D721Med (cell line): Measurements from ENCODE around the gene TMEM178B.

Experiments used
- DNase-seq: peaks from one replicate; pipeline ENCODE4 v3.0.0; 2011; ENCODE audit warnings: low spot score; ENCODE audit not compliant: insufficient read length
- FAIRE-seq: peaks from 2 replicates; lab custom pipeline; 2011; peaks lifted over from hg19 to GRCh38; lab: Jason Lieb, UNC
- TF ChIP-seq, protein P1 (sequence below): IDR thresholded peaks from 2 replicates; pipeline ENCODE4 v1.5.1; 2012; ENCODE audit warnings: mild to moderate bottlenecking, control low read depth; ENCODE audit not compliant: insufficient read depth; ENCODE audit errors: missing control alignments

The TMEM178B gene

DNA sequence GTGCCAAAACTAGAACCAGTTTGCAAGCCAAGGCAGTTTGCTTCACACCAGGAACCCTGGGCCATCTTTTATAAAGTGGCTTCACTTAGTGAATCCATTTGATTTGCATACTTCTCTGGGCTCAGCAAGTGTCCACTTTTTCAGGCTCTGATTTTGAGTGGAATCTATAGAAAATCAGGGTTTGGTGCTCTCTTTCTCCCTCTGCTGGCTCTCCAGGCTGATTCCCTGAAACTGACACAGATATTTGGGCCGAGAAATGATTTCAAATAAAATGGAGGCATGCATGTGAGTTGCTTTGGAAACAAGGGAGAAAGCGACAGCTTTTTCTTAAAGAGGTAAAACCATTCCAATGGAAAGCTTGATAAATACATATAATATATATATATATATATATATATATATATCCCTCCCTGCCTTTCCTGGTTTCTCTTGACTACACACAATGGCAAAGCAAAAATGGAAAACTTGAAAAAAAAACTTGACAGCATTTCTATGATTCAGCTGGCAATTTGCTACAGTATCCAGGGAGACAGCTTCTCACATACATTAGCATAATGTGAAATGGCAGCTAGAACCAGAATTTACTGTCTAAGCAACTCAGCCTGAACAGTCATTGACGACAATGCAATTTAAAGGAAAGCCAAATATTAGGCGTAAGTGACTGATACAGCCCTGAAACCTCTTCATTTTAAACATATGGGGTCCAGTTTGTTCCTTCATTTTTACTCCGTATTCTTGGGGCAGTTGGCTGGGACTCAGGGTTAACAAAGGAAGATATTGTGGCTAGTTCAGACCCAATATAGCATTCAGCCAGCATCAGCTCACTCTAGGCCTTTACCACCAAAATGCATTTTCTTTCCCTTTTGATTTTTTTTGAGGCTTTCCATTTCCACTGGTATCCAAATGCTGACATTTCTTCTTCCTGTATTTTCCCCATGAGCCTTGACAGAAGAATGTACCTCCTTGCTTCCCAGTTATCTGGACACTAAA is 188.5 kb downstream of the TMEM178B start:
- no peak for FAIRE-seq
- TF ChIP-seq, protein P1, sequence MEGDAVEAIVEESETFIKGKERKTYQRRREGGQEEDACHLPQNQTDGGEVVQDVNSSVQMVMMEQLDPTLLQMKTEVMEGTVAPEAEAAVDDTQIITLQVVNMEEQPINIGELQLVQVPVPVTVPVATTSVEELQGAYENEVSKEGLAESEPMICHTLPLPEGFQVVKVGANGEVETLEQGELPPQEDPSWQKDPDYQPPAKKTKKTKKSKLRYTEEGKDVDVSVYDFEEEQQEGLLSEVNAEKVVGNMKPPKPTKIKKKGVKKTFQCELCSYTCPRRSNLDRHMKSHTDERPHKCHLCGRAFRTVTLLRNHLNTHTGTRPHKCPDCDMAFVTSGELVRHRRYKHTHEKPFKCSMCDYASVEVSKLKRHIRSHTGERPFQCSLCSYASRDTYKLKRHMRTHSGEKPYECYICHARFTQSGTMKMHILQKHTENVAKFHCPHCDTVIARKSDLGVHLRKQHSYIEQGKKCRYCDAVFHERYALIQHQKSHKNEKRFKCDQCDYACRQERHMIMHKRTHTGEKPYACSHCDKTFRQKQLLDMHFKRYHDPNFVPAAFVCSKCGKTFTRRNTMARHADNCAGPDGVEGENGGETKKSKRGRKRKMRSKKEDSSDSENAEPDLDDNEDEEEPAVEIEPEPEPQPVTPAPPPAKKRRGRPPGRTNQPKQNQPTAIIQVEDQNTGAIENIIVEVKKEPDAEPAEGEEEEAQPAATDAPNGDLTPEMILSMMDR = no peak
- no peak for DNase-seq

DNA sequence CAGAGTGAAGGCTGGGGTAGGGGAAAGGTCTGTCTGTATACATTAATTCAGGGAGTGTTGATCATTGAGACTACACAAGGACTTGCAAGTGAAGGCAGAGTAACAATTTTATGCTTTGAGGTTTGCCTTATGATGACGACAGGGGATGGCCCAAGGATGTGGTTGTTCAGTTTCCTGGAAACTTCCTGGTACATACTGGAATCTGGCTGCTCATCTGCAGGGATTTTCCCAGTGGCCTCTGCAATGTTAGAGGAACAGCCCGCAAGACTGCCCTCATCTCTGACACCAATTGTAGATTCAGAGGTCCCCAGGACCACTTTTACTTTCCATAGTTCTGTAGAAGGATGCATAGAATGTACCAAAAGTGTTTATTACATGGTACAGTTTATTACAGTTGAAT is 189.6 kb downstream of the TMEM178B start:
- TF ChIP-seq, protein P1 = no peak
- no peak for DNase-seq
- no peak for FAIRE-seq

DNA sequence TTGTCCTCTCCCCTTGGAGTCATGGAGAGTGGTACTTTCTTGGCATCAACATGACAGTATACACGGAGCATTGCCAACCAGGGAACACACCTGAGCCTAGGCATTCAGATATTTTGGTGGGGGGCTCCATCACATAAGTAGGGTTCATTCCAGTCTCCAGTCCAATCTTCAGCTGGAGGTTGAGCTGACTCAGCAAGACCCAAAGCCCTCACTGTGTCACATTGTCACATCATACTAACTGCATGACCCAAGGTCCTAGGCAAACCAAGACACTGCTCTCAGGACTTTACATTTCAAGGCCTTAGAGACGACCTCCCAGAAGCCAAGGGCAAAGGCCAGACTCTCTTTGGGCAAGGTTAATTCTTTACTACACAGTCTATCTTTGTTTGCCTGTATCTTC is 190.1 kb downstream of the TMEM178B start:
- TF ChIP-seq, protein P1 = no peak
- FAIRE-seq = no peak
- DNase-seq = no peak

DNA sequence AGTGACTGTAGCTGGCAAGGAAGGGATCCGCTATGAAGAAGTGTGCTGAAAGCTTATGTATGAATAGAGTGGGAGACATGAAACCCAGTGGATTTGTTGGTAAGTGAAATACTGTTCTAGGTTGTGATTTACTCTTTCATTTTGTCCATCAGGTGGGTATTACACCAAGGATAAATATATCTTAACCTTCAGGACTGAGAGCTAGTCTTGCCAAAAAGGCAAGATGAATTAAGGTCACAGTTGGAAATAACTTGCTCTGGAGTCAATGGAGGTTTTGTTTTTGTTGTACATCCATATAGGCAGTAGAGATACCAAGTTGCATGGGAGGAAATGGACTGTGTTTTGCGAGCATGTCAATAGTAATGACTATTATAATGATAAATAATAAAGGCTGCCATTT is 190.6 kb downstream of the TMEM178B start:
- DNase-seq (no peak), FAIRE-seq (no peak)
- TF ChIP-seq, protein P1 = no peak

DNA sequence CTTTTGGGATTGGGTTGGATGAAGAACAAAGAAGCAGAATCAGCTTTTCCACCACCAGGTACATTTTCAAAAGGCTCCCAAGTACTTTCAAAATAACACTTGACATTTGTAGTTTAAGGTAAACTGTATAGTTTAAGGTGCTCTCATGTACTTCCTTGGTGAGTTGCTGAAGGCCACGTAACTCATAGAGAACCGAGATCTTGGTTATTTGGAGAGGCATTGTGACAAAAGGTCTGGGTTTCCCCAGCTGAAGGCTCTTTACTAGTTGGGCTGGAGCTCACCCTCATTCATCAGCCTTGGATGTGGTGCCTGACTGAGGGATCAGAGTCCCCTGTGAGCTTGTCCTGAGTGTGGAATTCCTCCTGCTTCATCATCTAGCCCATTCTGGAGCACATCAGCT is 191.8 kb downstream of the TMEM178B start:
- TF ChIP-seq, protein P1 = no peak
- no peak for FAIRE-seq
- no peak for DNase-seq

DNA sequence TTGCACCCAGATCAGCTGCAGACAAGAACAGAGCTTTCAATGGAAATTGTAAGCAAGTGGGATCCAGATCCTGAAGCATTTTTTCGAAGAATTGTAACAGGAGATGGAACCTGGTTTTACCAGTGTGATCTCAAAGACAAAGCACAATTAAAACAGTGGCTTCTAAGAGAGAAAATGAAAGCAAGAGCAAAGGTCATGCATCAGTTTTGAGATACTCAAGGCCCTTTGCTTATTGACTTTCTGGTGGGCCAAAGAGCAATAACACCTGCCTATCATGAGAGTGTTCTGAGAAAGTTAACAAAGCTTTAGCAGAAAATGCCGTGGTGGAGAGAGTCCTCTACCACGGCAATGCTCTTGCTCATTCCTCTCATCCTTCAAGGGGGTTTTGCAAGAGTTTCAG is 194.8 kb downstream of the TMEM178B start:
- FAIRE-seq (no peak), DNase-seq (no peak)
- TF ChIP-seq, protein P1 = no peak

DNA sequence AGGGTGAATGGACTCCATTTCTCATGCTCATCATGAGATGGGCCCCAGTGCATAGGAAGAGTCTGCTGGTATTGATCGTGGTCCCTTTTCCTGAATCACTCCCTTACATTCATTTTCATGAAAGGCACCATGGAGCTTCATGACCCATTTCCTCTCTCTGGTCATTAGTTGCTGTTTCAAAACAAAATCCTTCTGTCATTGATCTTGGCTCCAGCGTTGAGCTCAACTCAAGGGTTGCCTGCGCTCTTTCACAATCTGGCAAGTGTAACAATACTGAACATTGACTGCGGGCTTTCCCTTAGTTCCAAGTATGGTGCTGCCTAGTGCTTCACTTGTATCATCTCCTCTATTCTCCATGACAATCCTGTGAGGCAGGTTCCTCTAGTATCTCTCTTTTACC is 197.6 kb downstream of the TMEM178B start:
- TF ChIP-seq, protein P1 = no peak
- DNase-seq (no peak), FAIRE-seq (no peak)
